T-helper 17 cell (primary cell): Measurements from ENCODE around the gene GEN1. TPM values are rescaled to one million over a fixed set of nuclear protein-coding genes. Genes with fewer than 3 reads are reported as not detected.

Experiments
- ATAC-seq: fragments of 150-1000 bp; cut with Tn5 transposase; 2 replicates; pipeline ENCODE4 v1.10.0; 2021; ENCODE audit warnings: mild to moderate bottlenecking, moderate library complexity
- DNase-seq, 3 donors: peaks; one replicate each; pipeline versions ENCODE4 v3.0.0 to v3.0.0-alpha.2; 2020 to 2021
- H3K9me3 ChIP-seq: one replicate; pipeline ENCODE4 v1.7.0; 2013; ENCODE audit warnings: low read length, mild to moderate bottlenecking; ENCODE audit not compliant: control insufficient read depth, poor library complexity, severe bottlenecking
- H3K27ac Mint-ChIP-seq: one replicate; pipeline ENCODE4 v1.8.0; 2022; ENCODE audit warnings: mild to moderate bottlenecking, moderate library complexity, mixed read lengths
- H3K27me3 Mint-ChIP-seq: one replicate; pipeline ENCODE4 v1.8.0; 2022; ENCODE audit warnings: mixed read lengths
- H3K36me3 Mint-ChIP-seq: one replicate; pipeline ENCODE4 v1.8.0; 2022; ENCODE audit warnings: low read depth, mixed read lengths
- H3K4me1 Mint-ChIP-seq: one replicate; pipeline ENCODE4 v1.8.0; 2022; ENCODE audit warnings: mild to moderate bottlenecking, mixed read lengths
- H3K4me3 Mint-ChIP-seq: one replicate; pipeline ENCODE4 v1.8.0; 2022; ENCODE audit warnings: mild to moderate bottlenecking, moderate library complexity, mixed read lengths
- total RNA-seq, 4 donors: library from RNA in 2 of 4; stranded (reverse) in 2 of 4; gene quantifications; one replicate each; pipeline ENCODE4 v1.2.3 and lab custom pipeline; 2022 to 2026

GEN1 gene
- total RNA-seq, result 10 to 100 TPM in 1 of 2 donors, 1 to 10 TPM in 1; 7.2 to 10.7 TPM
- total RNA-seq (lab: John Stamatoyannopoulos, UW), result 11.2 to 15.4 reads per million in 2 donors

DNA sequence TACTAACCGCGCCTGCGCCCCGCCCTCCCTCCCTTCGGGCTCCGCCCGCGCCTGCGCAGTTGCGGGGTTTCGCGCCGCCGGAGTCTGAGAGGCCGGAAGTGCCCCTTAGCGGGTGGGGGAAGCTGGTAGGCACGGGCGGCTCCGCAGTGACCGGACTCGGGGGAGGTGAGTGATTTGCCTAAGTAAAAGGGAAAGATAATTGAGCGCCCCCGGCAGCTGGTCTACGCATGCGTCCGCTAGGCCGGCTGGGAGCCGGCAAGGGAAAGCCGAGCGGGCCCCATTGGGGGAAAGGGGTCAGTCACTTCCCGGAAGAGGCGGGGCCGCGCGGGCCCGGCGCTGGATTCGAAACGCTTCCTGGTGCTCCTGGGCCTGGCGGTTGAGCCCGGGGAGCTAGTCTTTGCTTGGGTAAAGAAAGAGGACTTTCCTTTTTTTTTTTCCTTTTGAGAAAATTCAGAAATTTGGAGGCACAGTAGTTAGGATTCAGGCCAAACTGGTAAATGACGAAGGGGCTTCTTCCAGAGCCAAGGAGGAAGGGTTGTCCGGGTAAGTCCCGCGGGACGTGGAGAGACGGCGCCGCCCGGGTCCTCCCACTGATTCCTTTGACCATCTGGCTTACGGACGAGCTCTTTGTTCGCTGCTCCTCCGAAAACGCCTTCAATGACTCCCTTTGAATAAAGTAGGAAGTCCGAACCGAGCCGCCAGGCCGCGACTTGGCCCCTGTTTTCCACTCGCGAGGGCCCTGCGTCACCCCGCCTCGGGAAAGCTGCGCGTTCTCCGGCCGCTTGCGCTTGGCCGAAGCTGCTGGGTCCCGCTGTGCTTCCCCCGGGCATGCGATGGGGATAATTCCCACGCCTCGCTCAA is at the start of gene GEN1, which contains the start of gene SMC6:
Gene GEN1, plus strand, starts transcription at position 336 of the 861 bp plus-strand sequence. CDS start 5,806 bp downstream, outside the sequence.
Gene SMC6, minus strand, starts transcription at position 8 of the 861 bp plus-strand sequence. CDS start 7,864 bp downstream, outside the sequence.
- no peaks in the 10 kb centered on the region for H3K9me3 ChIP-seq
- Mint-ChIP-seq H3K27me3 (no peaks in the 10 kb centered on the region), H3K4me3 (peak within 1 kb of the TSS; percentile 91), H3K36me3 (peaks cover 3% of the 10 kb centered on the region), H3K27ac (peak within 1 kb of the TSS; percentile 95), H3K4me1 (peaks cover 23% of the 10 kb centered on the region)
- DNase-seq (peak; percentile 86 to 90 (median 87)), ATAC-seq (peak; percentile 87)

GRCh38 chr2:17706845-17707244 is 47.1 kb upstream of the GEN1 start:
- no peak for DNase-seq
- no peak for ATAC-seq
- no peaks in the 10 kb centered on the region for H3K4me1 Mint-ChIP-seq
- H3K4me3 Mint-ChIP-seq, result no peak overlapping the region
- no peaks in the 10 kb centered on the region for H3K27me3 Mint-ChIP-seq
- H3K9me3 ChIP-seq, result no peaks in the 10 kb centered on the region
- H3K36me3 Mint-ChIP-seq, result peaks cover 5% of the 10 kb centered on the region
- no peak overlapping the region for H3K27ac Mint-ChIP-seq

GRCh38 chr2:17708501-17708900 is 45.4 kb upstream of the GEN1 start:
- Mint-ChIP-seq H3K4me1 (no peaks in the 10 kb centered on the region), H3K4me3 (no peak overlapping the region), H3K27ac (no peak overlapping the region), H3K36me3 (peaks cover 14% of the 10 kb centered on the region), H3K27me3 (no peaks in the 10 kb centered on the region)
- no peaks in the 10 kb centered on the region for H3K9me3 ChIP-seq
- DNase-seq (no peak), ATAC-seq (no peak)

DNA sequence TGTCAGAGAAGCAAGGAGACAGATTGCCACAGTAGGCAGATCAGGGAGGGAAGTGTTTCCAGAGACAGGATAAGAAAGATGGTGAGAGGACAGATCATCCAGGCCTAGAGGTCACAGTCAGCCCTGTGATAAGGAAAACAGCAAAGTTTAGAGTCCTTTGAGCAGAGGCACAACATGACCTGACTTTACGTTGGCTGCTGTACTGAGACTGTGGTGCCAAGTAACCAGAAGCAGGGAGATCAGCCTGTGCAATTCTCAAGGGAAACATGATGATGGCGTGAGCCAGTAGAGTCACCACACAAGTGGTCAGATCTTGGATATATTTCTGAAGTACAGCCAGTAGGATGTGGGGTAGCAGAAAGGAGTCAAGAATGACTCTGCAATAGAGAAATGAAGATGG is 44.0 kb upstream of the GEN1 start:
- H3K27ac Mint-ChIP-seq, result no peak overlapping the region
- DNase-seq, result no peak
- H3K27me3 Mint-ChIP-seq, result no peaks in the 10 kb centered on the region

DNA sequence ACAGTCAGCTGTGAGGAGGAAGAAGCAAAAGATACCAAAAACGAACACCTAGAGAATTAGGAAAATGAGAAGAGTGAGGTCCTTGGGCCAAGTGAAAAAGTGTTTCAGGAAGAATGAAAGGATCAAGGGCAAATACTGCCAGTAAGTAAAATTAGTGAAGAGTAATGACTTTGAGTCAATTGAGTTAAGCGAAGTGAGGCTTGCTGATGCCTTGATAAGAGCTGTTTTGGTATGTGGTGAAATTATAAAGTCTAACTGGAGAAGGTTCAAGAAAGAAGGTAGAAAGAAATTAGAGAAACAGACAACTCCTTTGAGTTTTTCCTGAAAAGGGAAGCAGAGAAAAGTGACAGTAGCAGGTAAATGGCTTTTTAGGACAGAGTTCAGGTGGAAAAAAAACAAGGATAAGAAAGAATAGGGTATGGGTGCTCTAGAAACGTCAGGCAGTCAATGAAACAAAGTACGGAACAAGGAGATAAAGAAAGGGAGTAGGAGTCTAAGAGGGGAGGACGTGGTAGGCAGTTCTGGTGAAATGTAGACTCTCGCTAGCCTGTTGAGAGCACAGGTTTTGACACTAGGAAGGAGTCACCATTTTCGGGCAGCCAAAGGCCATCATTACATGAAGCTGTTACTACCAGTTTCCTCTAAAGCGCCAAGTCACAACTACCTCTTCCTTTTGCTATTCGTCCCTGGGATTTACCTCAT is 43.2 kb upstream of the GEN1 start:
- H3K36me3 Mint-ChIP-seq, result peaks cover 16% of the 10 kb centered on the region
- H3K27ac Mint-ChIP-seq, result no peak overlapping the region
- no peak overlapping the region for H3K4me3 Mint-ChIP-seq
- no peaks in the 10 kb centered on the region for H3K9me3 ChIP-seq
- H3K4me1 Mint-ChIP-seq, result no peaks in the 10 kb centered on the region
- no peak for ATAC-seq
- no peak for DNase-seq
- H3K27me3 Mint-ChIP-seq, result no peaks in the 10 kb centered on the region

More for the DNA sequence above, 44.0 kb upstream of the GEN1 start:
- Mint-ChIP-seq H3K36me3 (peaks cover 16% of the 10 kb centered on the region), H3K4me1 (no peaks in the 10 kb centered on the region), H3K4me3 (no peak overlapping the region)
- no peaks in the 10 kb centered on the region for H3K9me3 ChIP-seq
- ATAC-seq, result no peak

DNA sequence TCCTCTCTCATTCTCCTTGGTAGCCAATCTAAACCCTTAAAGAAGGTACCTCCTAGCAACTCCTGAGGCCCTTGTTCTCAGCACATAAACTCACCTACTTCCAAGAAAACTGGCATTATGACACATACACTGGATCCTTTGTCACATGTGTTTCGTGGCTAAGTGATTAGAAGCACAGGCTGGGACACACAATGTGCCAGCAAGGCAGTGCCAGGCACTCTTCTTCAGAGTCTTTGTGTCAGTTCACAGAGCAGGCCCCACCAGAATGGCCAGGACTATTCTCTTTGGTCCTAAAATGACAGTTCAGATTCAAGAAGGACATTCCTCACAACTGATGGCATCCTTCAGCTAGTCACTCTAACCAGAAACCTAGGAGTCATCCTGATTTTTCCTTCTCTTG is 40.6 kb upstream of the GEN1 start:
- DNase-seq (no peak), ATAC-seq (no peak)
- peaks cover 14% of the 10 kb centered on the region for H3K36me3 Mint-ChIP-seq
- H3K9me3 ChIP-seq, result no peaks in the 10 kb centered on the region
- H3K4me3 Mint-ChIP-seq, result no peak overlapping the region
- no peaks in the 10 kb centered on the region for H3K27me3 Mint-ChIP-seq
- no peaks in the 10 kb centered on the region for H3K4me1 Mint-ChIP-seq
- H3K27ac Mint-ChIP-seq, result no peak overlapping the region

DNA sequence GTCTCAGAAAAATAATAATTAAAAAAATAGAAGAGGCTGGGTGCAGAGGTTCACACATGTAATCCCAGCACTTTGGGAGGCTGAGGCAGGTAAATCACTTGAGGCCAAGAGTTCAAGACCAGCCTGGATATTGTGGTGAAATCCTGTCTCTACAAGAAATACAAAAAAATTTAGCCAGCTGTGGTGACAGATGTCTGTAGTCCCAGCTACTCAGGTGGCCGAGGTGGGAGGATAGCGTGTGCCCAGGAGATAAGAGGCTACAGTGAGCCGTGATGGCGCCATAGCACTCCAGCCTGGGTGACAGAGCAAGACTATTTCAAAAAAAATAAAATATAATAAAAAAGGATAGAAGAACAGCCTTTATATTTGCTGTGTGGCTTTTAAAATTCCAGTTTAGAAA is 36.3 kb upstream of the GEN1 start:
- Mint-ChIP-seq H3K36me3 (peaks cover 9% of the 10 kb centered on the region), H3K4me3 (no peak overlapping the region), H3K27ac (no peak overlapping the region), H3K4me1 (peaks cover 3% of the 10 kb centered on the region), H3K27me3 (no peaks in the 10 kb centered on the region)
- DNase-seq (no peak), ATAC-seq (no peak)
- no peaks in the 10 kb centered on the region for H3K9me3 ChIP-seq

DNA sequence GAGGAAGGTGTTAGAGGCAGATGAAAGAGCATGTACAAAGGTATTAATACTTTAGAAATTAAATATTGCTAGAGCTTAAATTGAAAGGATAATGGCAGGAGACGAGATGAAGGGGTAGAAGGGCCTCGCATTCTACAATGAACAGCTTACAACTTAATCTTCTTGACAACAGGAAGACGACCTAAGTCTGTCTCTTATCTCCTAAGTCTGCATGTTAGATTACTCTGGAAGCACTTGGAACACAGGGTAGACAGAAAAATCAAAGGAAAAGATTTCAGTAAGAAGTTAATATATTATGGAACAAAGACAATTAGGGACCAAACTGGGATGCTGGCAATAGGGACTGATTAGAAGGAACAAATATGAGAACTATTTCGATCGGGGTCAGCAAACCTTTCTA is 35.2 kb upstream of the GEN1 start:
- H3K36me3 Mint-ChIP-seq, result peaks cover 4% of the 10 kb centered on the region
- H3K27ac Mint-ChIP-seq, result no peak overlapping the region
- H3K4me3 Mint-ChIP-seq, result no peak overlapping the region
- no peaks in the 10 kb centered on the region for H3K9me3 ChIP-seq
- H3K27me3 Mint-ChIP-seq, result no peaks in the 10 kb centered on the region
- peaks cover 3% of the 10 kb centered on the region for H3K4me1 Mint-ChIP-seq
- ATAC-seq, result no peak
- DNase-seq, result no peak

- peak overlapping the region; percentile 41 for H3K27ac Mint-ChIP-seq
- no peak overlapping the region for H3K4me3 Mint-ChIP-seq
- no peaks in the 10 kb centered on the region for H3K27me3 Mint-ChIP-seq
- no peaks in the 10 kb centered on the region for H3K36me3 Mint-ChIP-seq
- H3K4me1 Mint-ChIP-seq, result peaks cover 3% of the 10 kb centered on the region
- ATAC-seq (peak; percentile 51), DNase-seq (no peak)
- H3K9me3 ChIP-seq, result no peaks in the 10 kb centered on the region
Measured at GRCh38 chr2:17719562-17720371, 34.2 kb upstream of the GEN1 start.

DNA sequence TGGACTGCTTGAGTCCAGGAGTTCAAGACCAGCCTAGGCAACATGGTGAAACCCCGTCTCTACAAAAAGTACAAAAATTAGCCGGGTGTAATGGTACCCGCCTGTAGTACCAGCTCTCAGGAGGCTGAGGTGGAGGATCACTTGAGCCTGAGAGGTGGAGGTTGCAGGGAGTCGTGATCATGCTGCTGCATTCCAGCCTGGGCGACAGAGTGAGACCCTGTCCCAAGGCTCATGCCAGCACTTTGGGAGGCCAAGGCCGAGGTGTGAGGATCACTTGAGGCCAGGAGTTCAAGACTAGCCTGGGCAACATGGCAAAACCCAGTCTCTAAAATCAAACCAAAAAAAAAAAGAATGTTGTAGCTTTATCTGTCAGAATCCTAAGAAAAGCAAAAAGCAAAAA is 25.7 kb upstream of the GEN1 start:
- no peaks in the 10 kb centered on the region for H3K36me3 Mint-ChIP-seq
- no peaks in the 10 kb centered on the region for H3K4me1 Mint-ChIP-seq
- H3K27me3 Mint-ChIP-seq, result no peaks in the 10 kb centered on the region
- no peak for ATAC-seq
- no peak overlapping the region for H3K27ac Mint-ChIP-seq
- no peaks in the 10 kb centered on the region for H3K9me3 ChIP-seq
- DNase-seq, result no peak
- no peak overlapping the region for H3K4me3 Mint-ChIP-seq

- no peak for DNase-seq
- no peaks in the 10 kb centered on the region for H3K9me3 ChIP-seq
- H3K27ac Mint-ChIP-seq, result no peak overlapping the region
- H3K4me1 Mint-ChIP-seq, result peaks cover 5% of the 10 kb centered on the region
- ATAC-seq, result no peak
- no peak overlapping the region for H3K4me3 Mint-ChIP-seq
- H3K27me3 Mint-ChIP-seq, result no peaks in the 10 kb centered on the region
- peaks cover 4% of the 10 kb centered on the region for H3K36me3 Mint-ChIP-seq
Measured at GRCh38 chr2:17729880-17730279, 24.1 kb upstream of the GEN1 start.

- peaks cover 7% of the 10 kb centered on the region for H3K4me1 Mint-ChIP-seq
- H3K36me3 Mint-ChIP-seq, result peaks cover 12% of the 10 kb centered on the region
- no peaks in the 10 kb centered on the region for H3K9me3 ChIP-seq
- H3K4me3 Mint-ChIP-seq, result no peak overlapping the region
- no peak overlapping the region for H3K27ac Mint-ChIP-seq
- ATAC-seq (no peak), DNase-seq (no peak)
- no peaks in the 10 kb centered on the region for H3K27me3 Mint-ChIP-seq
Measured at GRCh38 chr2:17733599-17733998, 20.3 kb upstream of the GEN1 start.

GRCh38 chr2:17735864-17736263 is 18.1 kb upstream of the GEN1 start:
- no peak overlapping the region for H3K27ac Mint-ChIP-seq
- DNase-seq, result no peak
- H3K9me3 ChIP-seq, result no peaks in the 10 kb centered on the region
- H3K4me1 Mint-ChIP-seq, result peaks cover 7% of the 10 kb centered on the region
- H3K4me3 Mint-ChIP-seq, result no peak overlapping the region
- no peak for ATAC-seq
- peaks cover 17% of the 10 kb centered on the region for H3K36me3 Mint-ChIP-seq
- no peaks in the 10 kb centered on the region for H3K27me3 Mint-ChIP-seq
